ENCODE measurements around the gene ATP6V1B1.

- TF ChIP-seq POLR2A (IDR thresholded peaks at IDR 0.05) (no peak), CTCF (IDR thresholded peaks at IDR 0.05) (no peak)
Measured at GRCh38 chr2:70927641-70928040, 8.1 kb upstream of the ATP6V1B1 start.
